HUES6 (cell line): ENCODE measurements around the gene XAB2.
A peak's percentile ranks its signal among the peaks of the same experiment; 100 is the strongest.

ENCODE experiments used
- H3K27ac ChIP-seq: 2 replicates; pipeline ENCODE4 v1.7.0; 2013; ENCODE audit warnings: low read depth, mild to moderate bottlenecking, low read length, inconsistent platforms
- H3K27me3 ChIP-seq: 2 replicates; pipeline ENCODE4 v1.6.1; 2013; ENCODE audit warnings: low read length; ENCODE audit not compliant: control insufficient read depth, insufficient read depth
- H3K36me3 ChIP-seq: 2 replicates; pipeline ENCODE4 v1.6.1; 2013; ENCODE audit warnings: low read length; ENCODE audit not compliant: control insufficient read depth, insufficient read depth
- H3K4me1 ChIP-seq: 2 replicates; pipeline ENCODE4 v1.6.1; 2013; ENCODE audit warnings: low read length; ENCODE audit not compliant: control insufficient read depth, insufficient read depth
- H3K4me3 ChIP-seq: 2 replicates; pipeline ENCODE4 v1.5.1; 2013; ENCODE audit warnings: low read depth, low read length
- H3K9ac ChIP-seq: one replicate; pipeline ENCODE4 v1.6.1; 2013; ENCODE audit warnings: mild to moderate bottlenecking, low read length
- H3K9me3 ChIP-seq: 2 replicates; pipeline ENCODE4 v1.6.1; 2013; ENCODE audit warnings: low read depth, low read length; ENCODE audit not compliant: control insufficient read depth, insufficient read depth

XAB2 gene

GRCh38 chr19:7628589-7629311 lies 595 bp downstream of the XAB2 start:
- peaks cover 44% of the 10 kb centered on the region for H3K36me3 ChIP-seq
- H3K4me1 ChIP-seq = no peaks in the 10 kb centered on the region
- peaks cover 4% of the 10 kb centered on the region; the same call in 1 of the 2 replicates for H3K27me3 ChIP-seq
- peak overlapping the region; percentile 89 for H3K9ac ChIP-seq
- no peaks in the 10 kb centered on the region for H3K9me3 ChIP-seq
- no peak overlapping the region for H3K27ac ChIP-seq
- peak overlapping the region; percentile 91 for H3K4me3 ChIP-seq

- Histone ChIP-seq H3K4me1 (no peaks in the 10 kb centered on the region), H3K36me3 (peaks cover 50% of the 10 kb centered on the region)
Observed at GRCh38 chr19:7627166-7627565, 2.2 kb downstream of the XAB2 start.

GRCh38 chr19:7625763-7626372 lies 3.5 kb downstream of the XAB2 start:
- H3K9ac ChIP-seq = no peak overlapping the region

More at GRCh38 chr19:7627166-7627565, 2.2 kb downstream of the XAB2 start:
- H3K4me3 ChIP-seq = no peak overlapping the region
- no peaks in the 10 kb centered on the region for H3K27me3 ChIP-seq
- no peaks in the 10 kb centered on the region for H3K9me3 ChIP-seq
- no peak overlapping the region for H3K9ac ChIP-seq
- H3K27ac ChIP-seq = no peak overlapping the region

DNA sequence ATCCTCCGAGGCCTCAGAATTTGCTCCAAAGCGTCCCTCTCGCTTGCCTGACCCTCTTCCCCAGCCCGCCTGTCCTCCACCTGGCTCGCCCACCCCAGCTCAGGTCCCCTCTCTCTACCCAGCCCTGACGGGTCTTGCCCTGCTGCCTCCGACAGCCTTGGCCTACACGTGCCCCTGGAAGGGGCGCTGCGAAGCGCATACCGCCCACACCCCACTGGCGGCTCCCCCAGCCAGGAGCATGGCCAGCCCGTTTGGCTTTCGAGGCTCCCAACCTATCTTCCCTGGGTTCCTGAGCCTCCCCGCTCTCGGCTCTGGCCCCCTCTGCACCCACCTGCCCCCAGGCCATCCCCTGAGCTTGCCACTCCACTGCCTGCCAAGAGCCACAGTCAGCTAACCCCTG lies 4.5 kb downstream of the XAB2 start:
- no peaks in the 10 kb centered on the region for H3K27me3 ChIP-seq
- no peak overlapping the region for H3K4me3 ChIP-seq
- no peak overlapping the region for H3K9ac ChIP-seq
- peaks cover 67% of the 10 kb centered on the region for H3K36me3 ChIP-seq
- no peaks in the 10 kb centered on the region for H3K9me3 ChIP-seq
- H3K27ac ChIP-seq = no peak overlapping the region
- no peaks in the 10 kb centered on the region for H3K4me1 ChIP-seq

More at GRCh38 chr19:7625763-7626372, 3.5 kb downstream of the XAB2 start:
- Histone ChIP-seq H3K27ac (no peak overlapping the region), H3K36me3 (peaks cover 57% of the 10 kb centered on the region), H3K4me1 (no peaks in the 10 kb centered on the region), H3K27me3 (no peaks in the 10 kb centered on the region), H3K4me3 (no peak overlapping the region), H3K9me3 (no peaks in the 10 kb centered on the region)

DNA sequence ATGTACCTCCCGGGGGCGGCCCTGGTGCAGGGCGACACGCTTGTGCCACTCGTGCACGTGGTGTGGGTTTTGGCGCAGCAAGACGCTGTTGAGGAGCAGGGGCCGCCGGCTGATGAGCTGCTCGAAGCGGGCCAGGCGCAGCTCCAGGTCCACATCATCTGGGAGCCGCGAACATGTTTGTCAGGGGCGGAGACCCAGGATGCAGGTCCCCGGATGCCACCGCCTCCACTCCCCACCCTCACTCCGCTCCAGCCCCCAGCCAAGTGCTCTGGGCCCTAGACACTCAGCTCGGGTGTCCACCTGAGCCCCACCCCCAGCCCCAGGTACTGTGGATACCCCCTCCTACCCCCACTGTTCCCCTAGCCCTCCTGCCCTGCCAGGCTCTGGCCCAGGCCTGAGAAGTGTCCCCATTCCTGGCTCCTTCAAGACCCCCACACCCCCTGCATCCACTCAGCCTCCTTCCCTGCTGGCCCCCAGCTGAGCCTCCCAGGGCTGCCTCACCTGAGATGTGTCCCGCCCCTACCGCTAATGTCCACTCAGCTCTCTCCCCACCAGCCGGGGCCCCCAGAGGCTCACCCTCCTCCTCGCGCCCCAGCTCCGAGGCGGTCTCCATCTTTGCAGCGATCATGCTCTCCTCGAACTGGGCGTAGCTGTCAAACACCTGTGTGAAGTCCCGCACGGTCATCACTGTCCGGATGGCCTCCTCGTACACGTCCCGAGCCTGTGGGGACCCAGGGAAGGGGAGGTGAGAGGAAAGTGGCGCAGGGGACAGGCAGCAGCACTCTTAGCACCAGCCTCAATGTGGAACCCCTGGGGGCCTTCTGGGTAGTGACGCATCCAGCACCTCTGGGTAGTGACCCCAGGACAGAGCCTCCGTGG lies 5.4 kb downstream of the XAB2 start:
- no peaks in the 10 kb centered on the region for H3K27me3 ChIP-seq
- no peak overlapping the region for H3K9ac ChIP-seq
- H3K27ac ChIP-seq = no peak overlapping the region
- no peak overlapping the region for H3K4me3 ChIP-seq
- H3K36me3 ChIP-seq = peaks cover 74% of the 10 kb centered on the region
- H3K9me3 ChIP-seq = no peaks in the 10 kb centered on the region
- H3K4me1 ChIP-seq = no peaks in the 10 kb centered on the region

DNA sequence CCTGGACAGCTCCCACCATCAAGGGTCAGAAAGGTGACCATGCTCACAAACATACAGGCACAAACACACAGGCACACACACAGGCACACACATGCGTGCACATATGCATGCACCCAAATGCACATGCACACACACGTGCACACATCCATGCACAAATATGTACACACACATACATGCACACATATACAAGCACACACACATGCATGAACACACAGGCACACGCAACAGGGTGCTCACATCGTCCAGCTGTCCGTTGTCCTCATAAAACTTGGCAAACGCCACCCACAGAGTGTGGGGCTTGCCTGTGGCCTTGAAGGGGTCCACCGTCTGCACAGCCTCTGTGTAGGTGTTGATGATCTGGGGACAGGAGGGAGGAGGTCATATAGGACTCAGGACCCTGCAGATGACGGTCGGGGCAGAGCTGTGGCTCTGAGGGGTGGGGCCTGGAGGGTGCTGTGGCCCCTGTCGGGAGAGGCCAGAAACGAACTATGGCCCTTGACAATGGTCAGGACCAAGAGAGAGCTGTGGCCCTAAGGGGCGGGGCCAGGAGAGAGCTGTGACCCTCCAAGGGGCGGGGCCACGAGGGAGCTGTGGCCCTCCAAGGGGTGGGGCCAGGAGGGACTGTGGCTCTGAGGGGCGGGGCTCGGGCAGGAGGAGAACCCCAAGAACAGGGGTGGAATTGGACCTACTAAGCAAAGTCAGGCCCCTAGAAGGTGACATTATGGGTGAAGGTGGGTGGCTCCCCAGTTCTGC lies 6.2 kb downstream of the XAB2 start:
- H3K9me3 ChIP-seq = no peaks in the 10 kb centered on the region
- H3K27me3 ChIP-seq = no peaks in the 10 kb centered on the region
- no peak overlapping the region for H3K27ac ChIP-seq
- H3K9ac ChIP-seq = no peak overlapping the region
- no peak overlapping the region for H3K4me3 ChIP-seq
- peaks cover 83% of the 10 kb centered on the region for H3K36me3 ChIP-seq
- H3K4me1 ChIP-seq = no peaks in the 10 kb centered on the region

GRCh38 chr19:7620442-7621412 lies 8.6 kb downstream of the XAB2 start:
- peaks cover 80% of the 10 kb centered on the region for H3K36me3 ChIP-seq
- H3K4me1 ChIP-seq = no peaks in the 10 kb centered on the region

DNA sequence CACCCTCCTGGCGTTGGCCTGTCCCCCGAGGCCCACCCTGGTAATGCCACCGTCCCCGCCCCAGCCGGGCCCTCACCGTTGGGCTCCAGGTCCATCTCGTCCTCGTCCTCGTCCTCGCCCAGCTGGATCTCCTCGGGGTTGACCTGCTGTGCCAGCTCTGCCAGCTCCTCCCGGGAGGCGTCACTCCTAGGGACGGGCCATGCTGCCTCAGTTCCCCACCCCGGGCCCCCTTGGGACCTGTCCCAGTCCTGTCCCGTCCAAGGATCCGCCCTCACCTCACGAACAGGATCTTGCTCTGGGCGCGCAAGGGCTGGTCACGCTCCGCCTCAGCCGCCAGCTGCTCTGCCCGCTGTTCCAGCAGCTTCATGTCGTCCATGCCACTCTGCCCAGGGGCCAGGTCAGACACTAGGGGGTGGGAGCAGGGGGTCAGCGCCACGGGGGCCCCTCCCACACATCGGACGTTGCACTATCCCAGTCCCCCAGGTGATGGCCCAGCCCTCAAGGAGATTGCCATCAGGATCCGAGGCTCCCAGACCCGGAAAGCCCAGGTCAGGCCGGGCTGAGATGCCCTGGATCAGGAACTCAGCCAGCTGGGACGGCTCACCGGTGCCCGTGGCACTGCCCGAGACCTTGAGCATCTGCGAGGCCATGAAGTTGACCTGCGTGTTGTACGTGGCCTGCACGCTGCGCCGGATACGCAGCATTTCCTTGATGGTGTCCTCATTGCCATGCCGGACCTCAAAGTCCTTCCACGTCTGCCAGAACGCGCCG lies 9.5 kb downstream of the XAB2 start:
- Histone ChIP-seq H3K27me3 (no peaks in the 10 kb centered on the region), H3K4me1 (no peaks in the 10 kb centered on the region), H3K9ac (no peak overlapping the region), H3K27ac (no peak overlapping the region), H3K36me3 (peaks cover 72% of the 10 kb centered on the region), H3K9me3 (no peaks in the 10 kb centered on the region), H3K4me3 (no peak overlapping the region)

More at GRCh38 chr19:7620442-7621412, 8.6 kb downstream of the XAB2 start:
- no peaks in the 10 kb centered on the region for H3K27me3 ChIP-seq
- H3K9me3 ChIP-seq = no peaks in the 10 kb centered on the region
- no peak overlapping the region for H3K9ac ChIP-seq
- no peak overlapping the region for H3K4me3 ChIP-seq
- H3K27ac ChIP-seq = no peak overlapping the region

- H3K27me3 ChIP-seq = no peaks in the 10 kb centered on the region
- H3K36me3 ChIP-seq = peaks cover 64% of the 10 kb centered on the region
- H3K9me3 ChIP-seq = no peaks in the 10 kb centered on the region
- H3K9ac ChIP-seq = no peak overlapping the region
- H3K4me1 ChIP-seq = no peaks in the 10 kb centered on the region
- H3K27ac ChIP-seq = no peak overlapping the region
- no peak overlapping the region for H3K4me3 ChIP-seq
Observed at GRCh38 chr19:7618771-7619510, 10.4 kb downstream of the XAB2 start.
